HUES64 (cell line): ENCODE results near the gene TMEM161B.
"Not testable (repeated sequence)": the region's sequence is repeated elsewhere in the genome, so short reads cannot be mapped to it uniquely, and the experiment has no call there.

Experiments used
- H3K27ac ChIP-seq: 2 replicates; pipeline ENCODE4 v1.7.0; 2013; ENCODE audit warnings: low read depth, low read length, inconsistent platforms
- H3K27me3 ChIP-seq: 2 replicates; pipeline ENCODE4 v1.6.1; 2013; ENCODE audit warnings: mild to moderate bottlenecking, low read length; ENCODE audit not compliant: insufficient read depth
- H3K36me3 ChIP-seq: 2 replicates; pipeline ENCODE4 v1.6.1; 2013; ENCODE audit warnings: mild to moderate bottlenecking, low read length; ENCODE audit not compliant: insufficient read depth
- H3K4me1 ChIP-seq: 2 replicates; pipeline ENCODE4 v1.6.1; 2013; ENCODE audit warnings: mild to moderate bottlenecking, low read length, moderate library complexity; ENCODE audit not compliant: insufficient read depth
- H3K4me3 ChIP-seq: 2 replicates; pipeline ENCODE4 v1.5.1; 2013; ENCODE audit warnings: mild to moderate bottlenecking, low read length, moderate library complexity
- H3K9ac ChIP-seq: 2 replicates; pipeline ENCODE4 v1.6.1; 2013; ENCODE audit warnings: mild to moderate bottlenecking, low read depth, low read length
- H3K9me3 ChIP-seq: 2 replicates; pipeline ENCODE4 v1.6.1; 2013; ENCODE audit warnings: low read depth, low read length; ENCODE audit not compliant: insufficient read depth
- WGBS: fragments of 150-250, 120-280 bp; methylation state at CpG from one replicate; pipeline ENCODE4 v1.1.7; 2013; ENCODE audit warnings: missing lambda C conversion rate; 5-methylcytosine and 5-hydroxymethylcytosine counted together

Gene TMEM161B

DNA sequence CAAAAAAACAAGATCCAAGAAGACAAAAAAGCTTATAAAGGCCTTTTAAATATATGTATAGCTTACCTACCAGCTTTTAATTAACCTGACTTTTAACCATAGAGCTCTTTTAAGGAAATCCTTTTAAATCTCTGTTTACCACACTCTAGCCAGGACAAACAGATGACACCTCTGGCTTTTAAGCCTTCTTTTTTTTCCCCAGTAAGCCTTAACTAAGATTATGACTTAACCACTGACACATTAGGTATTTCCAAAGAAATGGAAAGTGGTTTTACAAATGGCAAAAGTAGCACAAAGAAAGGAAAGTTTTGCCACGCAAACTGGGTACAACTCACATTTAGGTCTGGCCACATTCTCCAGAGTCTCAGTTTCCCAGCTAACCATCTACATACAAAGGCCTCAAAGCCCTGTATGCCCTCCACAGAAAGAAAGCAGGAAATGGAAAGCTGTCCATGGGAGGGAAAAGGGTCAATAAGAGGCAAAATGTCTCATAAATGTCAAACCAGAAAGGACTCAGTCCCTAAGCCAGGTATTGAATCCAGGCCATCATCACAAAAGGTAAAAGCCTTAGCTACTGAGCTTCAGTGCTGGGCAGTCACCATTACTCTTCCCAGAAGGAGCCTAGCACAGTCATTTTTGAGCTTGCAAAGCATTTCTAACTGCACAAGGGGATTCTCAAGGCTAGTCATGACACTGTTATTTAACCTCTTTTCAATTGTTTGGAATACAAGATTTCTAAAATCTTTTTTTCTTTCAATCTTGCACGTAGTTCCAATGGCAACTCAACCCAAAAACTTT lies 19.7 kb downstream of the TMEM161B start:
- Histone ChIP-seq H3K36me3 (no peaks in the 10 kb centered on the region), H3K4me1 (peaks cover 73% of the 10 kb centered on the region), H3K9me3 (no peaks in the 10 kb centered on the region), H3K27ac (peak overlapping the region; percentile 22; the same call in 1 of the 2 replicates), H3K4me3 (no peak overlapping the region), H3K27me3 (no peaks in the 10 kb centered on the region), H3K9ac (no peak overlapping the region)
- WGBS: 92% methylated on average over 2 of the region's 2 CpGs

DNA sequence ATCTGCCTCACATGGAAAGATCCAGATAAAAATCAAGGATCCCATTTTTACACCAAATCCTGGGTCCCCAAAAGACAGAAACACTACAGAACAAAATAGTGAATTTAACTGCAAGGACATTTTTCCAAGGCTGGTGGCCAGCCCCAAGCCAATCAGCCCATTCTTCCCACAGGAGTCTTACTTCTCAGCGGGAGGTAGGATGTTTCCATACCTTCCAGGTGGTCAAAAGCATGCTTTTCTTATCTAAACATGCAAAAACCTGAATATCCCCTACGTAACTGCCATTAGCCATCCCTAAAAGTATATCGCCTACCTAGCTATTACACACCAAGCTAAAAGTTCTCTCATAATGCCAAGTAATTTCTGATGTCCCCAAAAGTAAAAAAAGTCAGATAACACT lies 20.6 kb downstream of the TMEM161B start:
- H3K36me3 ChIP-seq: no peaks in the 10 kb centered on the region
- H3K27ac ChIP-seq: peak overlapping the region; percentile 32; the same call in 1 of the 2 replicates
- WGBS: 75% methylated on average over 3 of the region's 3 CpGs
- H3K9me3 ChIP-seq: no peaks in the 10 kb centered on the region
- peaks cover 76% of the 10 kb centered on the region for H3K4me1 ChIP-seq
- no peak overlapping the region for H3K9ac ChIP-seq
- no peaks in the 10 kb centered on the region for H3K27me3 ChIP-seq
- no peak overlapping the region for H3K4me3 ChIP-seq

GRCh38 chr5:88245893-88246244 lies 22.8 kb downstream of the TMEM161B start:
- Histone ChIP-seq H3K36me3 (no peaks in the 10 kb centered on the region), H3K27me3 (no peaks in the 10 kb centered on the region), H3K9me3 (no peaks in the 10 kb centered on the region), H3K9ac (no peak overlapping the region), H3K4me1 (peaks cover 77% of the 10 kb centered on the region), H3K27ac (no peak overlapping the region), H3K4me3 (no peak overlapping the region)

DNA sequence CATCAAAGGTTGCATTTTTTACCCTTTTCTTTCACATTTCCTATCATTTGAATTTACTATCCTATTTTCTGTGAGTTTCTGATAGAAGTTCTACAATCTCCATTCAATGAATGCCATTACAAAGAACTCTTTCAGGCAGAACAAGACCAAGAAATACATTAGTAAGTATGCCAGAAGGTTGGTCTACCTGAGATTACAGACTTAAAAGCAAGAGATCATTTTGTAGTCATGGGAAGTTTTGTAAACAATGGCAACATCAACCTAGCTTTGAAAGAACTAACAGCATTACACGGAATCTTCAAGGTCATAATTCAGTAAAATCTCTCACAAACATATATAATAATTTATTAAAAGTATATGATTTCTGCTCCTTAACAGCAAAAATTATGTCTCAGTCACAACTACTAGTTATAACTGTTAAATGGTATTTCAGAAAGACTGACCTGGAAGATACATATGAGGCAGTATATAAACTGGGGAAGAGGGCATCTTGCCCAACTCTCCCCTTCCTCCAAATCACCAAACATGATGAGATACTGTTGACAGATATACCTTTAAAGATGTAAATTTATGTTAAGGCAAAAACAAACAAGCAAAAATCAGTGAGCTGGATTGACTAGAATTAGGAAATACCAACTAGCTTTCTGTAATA lies 23.3 kb downstream of the TMEM161B start:
- Histone ChIP-seq H3K4me1 (peaks cover 77% of the 10 kb centered on the region), H3K9ac (no peak overlapping the region), H3K27me3 (no peaks in the 10 kb centered on the region), H3K9me3 (no peaks in the 10 kb centered on the region), H3K36me3 (0 out of 2 replicates have a peak, but pooled peaks cover 2% of the 10 kb centered on the region), H3K27ac (peak overlapping the region; percentile 16; the same call in 1 of the 2 replicates), H3K4me3 (no peak overlapping the region)
- WGBS: no CpG with 5 or more reads among the region's 1 CpG

DNA sequence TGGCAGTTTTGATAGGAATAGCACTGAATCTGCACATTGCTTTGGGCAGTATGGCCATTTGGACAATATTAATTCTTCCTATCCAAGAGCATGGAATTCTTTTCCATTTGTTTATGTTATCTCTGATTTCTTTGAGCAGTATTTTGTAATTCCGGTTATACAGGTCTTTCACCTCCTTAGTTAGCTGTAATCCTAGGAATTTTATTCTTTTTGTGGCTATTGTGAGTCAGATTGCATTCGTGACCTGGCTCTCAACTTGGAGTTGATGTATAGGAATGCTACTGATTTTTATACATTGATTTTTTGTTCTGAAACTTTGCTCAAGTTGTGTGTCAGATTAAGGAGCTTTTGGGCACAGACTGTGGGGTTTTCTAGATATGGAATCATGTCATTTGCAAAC lies 24.0 kb downstream of the TMEM161B start:
- Histone ChIP-seq H3K27me3 (no peaks in the 10 kb centered on the region), H3K4me3 (no peak overlapping the region), H3K27ac (peak overlapping the region; percentile 16; the same call in 1 of the 2 replicates), H3K4me1 (peaks cover 71% of the 10 kb centered on the region), H3K36me3 (peaks cover 7% of the 10 kb centered on the region), H3K9ac (no peak overlapping the region), H3K9me3 (no peaks in the 10 kb centered on the region)
- WGBS: 85% methylated on average over 2 of the region's 2 CpGs

- H3K27ac ChIP-seq, H3K9ac ChIP-seq, H3K9me3 ChIP-seq, H3K4me3 ChIP-seq, H3K36me3 ChIP-seq, H3K27me3 ChIP-seq: not testable (repeated sequence)
- peaks cover 71% of the 10 kb centered on the region for H3K4me1 ChIP-seq
- WGBS: 98% methylated on average over 2 of the region's 2 CpGs
Measured at GRCh38 chr5:88243493-88243892, 25.2 kb downstream of the TMEM161B start.

DNA sequence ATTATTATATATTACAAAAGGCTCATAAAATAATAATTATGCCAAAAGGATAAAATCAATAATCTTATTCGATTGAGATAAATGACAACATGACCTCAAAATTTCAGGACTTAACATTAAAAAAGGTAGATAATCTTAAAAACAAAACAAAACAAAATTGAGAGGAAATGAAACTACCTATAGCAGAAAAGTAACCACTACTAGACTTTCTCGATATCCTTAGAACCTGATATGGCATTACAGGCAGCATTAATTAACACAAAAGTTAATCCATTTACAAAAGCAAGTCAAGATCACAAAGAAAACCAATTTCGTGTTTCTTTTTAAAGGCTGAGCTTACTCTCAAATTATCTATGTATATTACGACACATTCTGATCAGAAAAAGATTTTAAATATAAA lies 29.9 kb downstream of the TMEM161B start:
- Histone ChIP-seq H3K4me3 (no peak overlapping the region), H3K36me3 (peaks cover 8% of the 10 kb centered on the region), H3K27ac (no peak overlapping the region), H3K9me3 (no peaks in the 10 kb centered on the region), H3K27me3 (no peaks in the 10 kb centered on the region), H3K4me1 (peaks cover 51% of the 10 kb centered on the region), H3K9ac (no peak overlapping the region)
- 95% methylated on average over 2 of the region's 4 CpGs for WGBS

DNA sequence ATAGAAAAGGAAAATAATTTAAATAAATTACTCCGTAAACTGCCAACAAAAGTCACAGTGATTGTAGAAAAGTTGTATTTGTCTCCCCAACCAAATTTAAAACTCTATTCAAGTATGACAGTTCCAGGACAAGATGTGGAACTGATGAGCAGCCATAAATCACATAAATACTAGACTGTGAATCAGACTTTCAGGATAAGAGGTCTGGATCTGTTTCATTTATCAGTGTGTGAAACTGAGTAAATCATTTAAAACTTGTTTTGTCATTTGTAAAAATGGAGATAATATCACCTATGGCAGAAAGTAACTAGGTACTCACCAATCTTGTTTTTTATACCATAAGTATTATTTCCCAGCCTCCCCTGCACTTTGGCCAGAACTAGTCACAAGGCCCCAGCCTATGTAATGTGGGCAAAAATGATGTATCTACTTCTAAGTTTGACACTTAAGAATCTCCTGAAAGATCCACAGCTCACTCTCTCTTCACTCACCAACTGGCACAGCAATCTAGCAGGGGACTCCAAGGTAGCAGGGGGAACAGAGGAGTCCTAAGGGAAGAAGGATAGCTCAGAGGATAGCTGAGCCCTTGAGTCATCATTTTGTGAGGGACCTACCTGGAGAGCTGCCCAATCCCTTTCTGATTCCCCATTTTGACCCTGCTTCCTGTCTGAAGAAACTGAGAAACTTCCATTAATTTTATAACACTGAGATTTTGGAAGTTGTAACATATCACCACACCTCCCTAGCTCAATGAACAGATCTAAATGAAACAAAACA lies 31.6 kb downstream of the TMEM161B start:
- 100% methylated on average over 1 of the region's 1 CpG for WGBS

GRCh38 chr5:88235828-88236227 lies 32.8 kb downstream of the TMEM161B start:
- Histone ChIP-seq H3K4me1 (peaks cover 42% of the 10 kb centered on the region), H3K9me3 (peaks cover 2% of the 10 kb centered on the region; the same call in 1 of the 2 replicates), H3K27me3 (no peaks in the 10 kb centered on the region), H3K27ac (0 out of 2 replicates have a peak overlapping the region, but pooled peaks have one; percentile 32), H3K9ac (no peak overlapping the region), H3K36me3 (peaks cover 10% of the 10 kb centered on the region), H3K4me3 (no peak overlapping the region)
- WGBS: 46% methylated on average over 2 of the region's 4 CpGs

More for the DNA sequence above, 31.6 kb downstream of the TMEM161B start:
- no peak overlapping the region for H3K27ac ChIP-seq
- H3K27me3 ChIP-seq: no peaks in the 10 kb centered on the region
- H3K4me1 ChIP-seq: peaks cover 46% of the 10 kb centered on the region
- H3K36me3 ChIP-seq: peaks cover 9% of the 10 kb centered on the region
- no peak overlapping the region for H3K9ac ChIP-seq
- peaks cover 2% of the 10 kb centered on the region; the same call in 1 of the 2 replicates for H3K9me3 ChIP-seq
- no peak overlapping the region for H3K4me3 ChIP-seq

- peaks cover 2% of the 10 kb centered on the region; the same call in 1 of the 2 replicates for H3K9me3 ChIP-seq
- H3K27ac ChIP-seq: no peak overlapping the region
- H3K36me3 ChIP-seq: peaks cover 9% of the 10 kb centered on the region
- H3K4me1 ChIP-seq: peaks cover 47% of the 10 kb centered on the region
- 19% methylated on average over 1 of the region's 1 CpG for WGBS
- no peak overlapping the region for H3K9ac ChIP-seq
- H3K27me3 ChIP-seq: no peaks in the 10 kb centered on the region
- H3K4me3 ChIP-seq: no peak overlapping the region
Measured at GRCh38 chr5:88235346-88235745, 33.3 kb downstream of the TMEM161B start.

- H3K36me3 ChIP-seq: peaks cover 22% of the 10 kb centered on the region
- H3K4me1 ChIP-seq: peaks cover 18% of the 10 kb centered on the region
- H3K4me3 ChIP-seq: no peak overlapping the region
- peaks cover 2% of the 10 kb centered on the region; the same call in 1 of the 2 replicates for H3K9me3 ChIP-seq
- H3K9ac ChIP-seq: no peak overlapping the region
- no peaks in the 10 kb centered on the region for H3K27me3 ChIP-seq
- no peak overlapping the region for H3K27ac ChIP-seq
- 100% methylated on average over 1 of the region's 1 CpG for WGBS
Measured at GRCh38 chr5:88230546-88231066, 38.0 kb downstream of the TMEM161B start.
